ENCODE measurements around the gene FNBP1.

DNA sequence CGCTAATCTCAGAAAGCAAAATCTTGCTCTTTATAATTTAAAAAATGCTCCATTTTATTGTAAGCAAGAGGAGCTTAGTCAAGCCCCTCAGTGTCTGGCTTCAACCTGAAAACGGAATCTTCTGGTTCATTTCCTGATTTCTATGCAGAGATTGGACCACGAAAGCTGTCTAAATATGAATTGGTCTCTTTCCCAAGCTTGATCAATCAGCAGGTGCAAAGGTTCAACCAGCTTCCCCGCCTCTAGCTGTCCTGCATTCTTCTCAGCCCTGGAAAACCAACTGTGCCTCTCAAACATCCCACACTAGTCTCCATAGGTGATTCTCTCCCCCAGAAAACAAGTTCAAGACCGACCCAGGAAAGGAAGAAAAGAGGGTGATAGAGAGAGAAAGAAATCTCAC, 34.5 kb downstream of the FNBP1 start:
- no peak for TF ChIP-seq EZH2phosphoT487 (IDR thresholded peaks at IDR 0.05; ENCODE audit: insufficient read depth, low read depth)
- no peak for TF ChIP-seq EZH2 (IDR thresholded peaks at IDR 0.05; ENCODE audit: insufficient read depth, poor library complexity, severe bottlenecking)

Measured in GM23248 (cell line).